Measurements from ENCODE around the gene PITRM1.

Gene PITRM1

DNA sequence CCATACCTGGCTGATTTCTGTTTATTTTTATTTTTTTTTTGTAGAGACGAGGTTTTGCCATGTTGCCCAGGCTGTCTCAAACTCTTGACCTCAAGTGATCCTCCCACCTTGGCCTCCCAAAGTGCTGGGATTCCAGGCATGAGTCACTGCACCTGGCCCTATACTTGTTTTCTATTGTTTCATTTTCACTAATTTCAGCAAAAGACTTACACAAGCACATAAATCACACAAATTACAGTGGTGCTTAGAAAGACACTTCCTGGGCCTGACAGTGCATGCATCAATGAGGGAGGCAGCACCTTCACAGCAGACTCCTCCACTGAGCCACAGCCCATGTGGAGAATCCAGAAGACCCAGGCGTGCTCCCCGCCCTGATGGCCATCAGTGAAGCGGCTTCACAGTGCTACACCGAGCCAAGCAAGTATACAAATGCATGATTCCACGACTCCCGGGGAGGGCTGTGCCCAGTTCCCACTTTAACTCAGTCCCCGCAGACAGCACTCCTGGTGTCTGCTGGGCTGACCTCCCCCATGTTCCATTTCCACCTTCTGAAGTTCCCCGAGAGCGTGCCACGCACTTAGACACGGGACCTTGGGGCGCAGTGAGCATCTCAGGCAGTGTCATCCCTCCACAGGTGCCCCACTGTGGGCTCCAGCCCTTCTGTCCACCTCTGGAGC, 20.6 kb downstream of the PITRM1 start:
- H3K9ac ChIP-seq = no peak overlapping the region
- no peak overlapping the region for H3K4me2 ChIP-seq
- no peaks in the 10 kb centered on the region for H3K9me3 ChIP-seq
- TF ChIP-seq Cebpa-rat (IDR thresholded peaks at IDR 0.05) = no peak
- peaks cover 96% of the 10 kb centered on the region for H3K36me3 ChIP-seq
- no peaks in the 10 kb centered on the region for H3K4me1 ChIP-seq
- peaks cover 31% of the 10 kb centered on the region; the same call in 1 of the 2 replicates for H4K20me1 ChIP-seq
- no peak overlapping the region for H3K27ac ChIP-seq
- no peak overlapping the region for H3K4me3 ChIP-seq
- no peaks in the 10 kb centered on the region for H3K27me3 ChIP-seq

DNA sequence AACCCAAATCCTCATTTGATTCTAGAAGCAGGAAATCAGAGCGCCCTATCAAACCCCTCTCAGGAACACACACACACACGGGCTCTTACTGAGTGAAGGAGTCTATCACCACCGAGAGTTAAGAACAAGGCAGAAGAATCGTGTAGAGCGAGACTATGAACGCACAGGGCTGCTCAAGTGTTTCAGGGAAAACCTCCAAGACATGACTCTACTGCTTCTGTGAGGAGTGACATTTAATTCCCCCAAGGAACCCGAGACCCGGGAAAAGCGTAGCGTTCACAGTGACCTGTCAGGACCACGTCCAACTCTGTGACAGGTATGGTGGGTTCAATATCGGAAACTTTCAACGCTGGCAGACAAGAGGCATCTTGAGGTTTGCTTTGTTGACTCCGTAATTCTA, 21.6 kb downstream of the PITRM1 start:
- Histone ChIP-seq H3K9ac (no peak overlapping the region), H4K20me1 (peaks cover 31% of the 10 kb centered on the region; the same call in 1 of the 2 replicates), H3K36me3 (peaks cover 99% of the 10 kb centered on the region), H3K4me3 (no peak overlapping the region), H3K9me3 (no peaks in the 10 kb centered on the region), H3K27me3 (no peaks in the 10 kb centered on the region), H3K27ac (no peak overlapping the region), H3K4me1 (no peaks in the 10 kb centered on the region), H3K4me2 (no peak overlapping the region)
- TF ChIP-seq Cebpa-rat (IDR thresholded peaks at IDR 0.05) = no peak

DNA sequence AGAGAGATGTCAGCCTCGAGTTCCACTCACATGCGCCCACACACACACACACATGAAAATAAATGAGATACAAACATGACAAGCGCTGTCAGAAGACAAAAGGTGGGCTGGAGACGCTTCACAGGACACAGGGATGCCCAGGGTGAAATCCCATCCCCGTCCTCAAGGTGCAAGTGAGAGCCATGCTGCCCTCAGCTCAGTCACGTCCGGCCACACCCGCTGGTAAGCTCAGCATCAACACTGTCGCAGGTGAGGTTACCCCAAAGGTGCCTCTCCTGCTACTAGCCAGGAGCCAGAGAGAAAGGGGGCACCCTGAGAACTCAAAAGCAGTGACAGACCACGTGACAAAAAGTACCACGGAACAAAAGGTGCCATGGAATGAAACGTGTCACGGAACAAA, 22.2 kb downstream of the PITRM1 start:
- H3K9me3 ChIP-seq = no peaks in the 10 kb centered on the region
- peaks cover 31% of the 10 kb centered on the region; the same call in 1 of the 2 replicates for H4K20me1 ChIP-seq
- H3K36me3 ChIP-seq = peaks cover 99% of the 10 kb centered on the region
- no peak overlapping the region for H3K4me2 ChIP-seq
- H3K27ac ChIP-seq = no peak overlapping the region
- no peak for TF ChIP-seq Cebpa-rat (IDR thresholded peaks at IDR 0.05)
- no peaks in the 10 kb centered on the region for H3K4me1 ChIP-seq
- H3K9ac ChIP-seq = no peak overlapping the region
- H3K4me3 ChIP-seq = no peak overlapping the region
- no peaks in the 10 kb centered on the region for H3K27me3 ChIP-seq

DNA sequence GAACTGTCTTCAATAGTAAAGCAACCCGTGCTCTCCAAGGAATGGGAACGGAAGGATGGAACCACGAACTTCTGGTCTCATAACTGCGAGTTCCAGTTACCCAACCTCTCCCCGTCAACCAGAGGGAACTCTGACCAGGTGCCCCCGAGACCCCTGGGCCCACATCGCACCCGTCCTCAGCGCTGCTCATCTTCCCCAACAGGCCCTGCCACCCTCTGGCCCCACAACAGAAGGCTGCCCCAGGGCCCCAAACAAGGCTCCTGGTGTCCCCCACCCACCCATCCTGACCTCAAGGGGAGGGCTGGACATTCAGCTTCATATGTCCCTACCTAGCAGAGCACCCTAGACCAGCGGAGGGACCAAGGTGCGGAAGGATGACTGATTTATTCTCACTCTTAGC, 22.7 kb downstream of the PITRM1 start:
- no peak overlapping the region for H3K4me2 ChIP-seq
- no peak overlapping the region for H3K27ac ChIP-seq
- H3K4me3 ChIP-seq = no peak overlapping the region
- peaks cover 99% of the 10 kb centered on the region for H3K36me3 ChIP-seq
- no peaks in the 10 kb centered on the region for H3K27me3 ChIP-seq
- peaks cover 31% of the 10 kb centered on the region; the same call in 1 of the 2 replicates for H4K20me1 ChIP-seq
- no peaks in the 10 kb centered on the region for H3K9me3 ChIP-seq
- H3K4me1 ChIP-seq = no peaks in the 10 kb centered on the region
- H3K9ac ChIP-seq = no peak overlapping the region
- TF ChIP-seq Cebpa-rat (IDR thresholded peaks at IDR 0.05) = no peak

DNA sequence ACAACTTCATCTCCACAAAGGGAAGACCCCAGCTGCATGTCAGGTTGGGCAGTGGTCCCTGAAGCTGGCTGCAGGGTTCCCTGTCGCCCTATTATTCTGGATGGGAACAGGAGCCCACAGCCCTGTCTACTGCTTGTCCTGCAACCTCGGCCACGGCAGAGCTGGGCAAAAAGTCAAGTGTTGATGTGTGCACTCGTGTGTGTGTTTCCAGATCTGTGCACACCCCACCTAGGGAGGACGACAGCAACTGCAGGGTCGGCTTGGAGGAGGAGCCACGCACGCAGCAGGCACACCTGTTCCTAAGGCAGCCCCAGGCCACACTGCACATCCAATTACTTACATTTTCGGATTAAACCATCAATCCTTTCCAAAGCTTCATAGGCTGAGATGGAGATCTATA, 23.6 kb downstream of the PITRM1 start:
- no peak for TF ChIP-seq Cebpa-rat (IDR thresholded peaks at IDR 0.05)
- H3K27me3 ChIP-seq = no peaks in the 10 kb centered on the region

DNA sequence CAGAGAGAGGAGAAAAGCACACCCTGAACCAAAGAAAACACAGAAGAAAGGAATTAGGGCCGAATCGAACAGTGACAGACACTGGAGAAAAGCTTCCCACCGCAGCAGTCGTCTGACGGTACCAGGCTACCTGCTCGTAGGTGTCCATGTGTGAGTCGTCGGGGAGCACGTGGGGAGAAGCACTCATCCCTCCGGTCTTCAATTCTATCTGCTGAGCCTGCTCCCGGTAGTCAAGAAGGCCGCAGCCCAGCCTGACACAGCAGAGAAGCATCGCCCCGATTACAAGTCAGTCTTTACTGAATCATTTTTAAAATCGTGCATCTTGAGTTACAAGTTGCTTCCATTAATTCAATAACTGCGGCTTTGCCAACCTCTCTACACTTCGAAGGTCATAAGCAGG, 24.5 kb downstream of the PITRM1 start:
- H3K9ac ChIP-seq = no peak overlapping the region
- no peaks in the 10 kb centered on the region for H3K27me3 ChIP-seq
- no peaks in the 10 kb centered on the region for H3K4me1 ChIP-seq
- H3K9me3 ChIP-seq = no peaks in the 10 kb centered on the region
- H3K4me2 ChIP-seq = no peak overlapping the region
- no peak overlapping the region for H3K27ac ChIP-seq
- H3K36me3 ChIP-seq = peaks cover 99% of the 10 kb centered on the region
- no peak overlapping the region for H3K4me3 ChIP-seq
- peaks cover 36% of the 10 kb centered on the region for H4K20me1 ChIP-seq
- no peak for TF ChIP-seq Cebpa-rat (IDR thresholded peaks at IDR 0.05)

More for the DNA sequence above, 23.6 kb downstream of the PITRM1 start:
- Histone ChIP-seq H3K27ac (no peak overlapping the region), H3K9ac (no peak overlapping the region), H3K4me2 (no peak overlapping the region), H4K20me1 (peaks cover 33% of the 10 kb centered on the region), H3K4me1 (no peaks in the 10 kb centered on the region), H3K4me3 (no peak overlapping the region), H3K36me3 (peaks cover 99% of the 10 kb centered on the region), H3K9me3 (no peaks in the 10 kb centered on the region)

DNA sequence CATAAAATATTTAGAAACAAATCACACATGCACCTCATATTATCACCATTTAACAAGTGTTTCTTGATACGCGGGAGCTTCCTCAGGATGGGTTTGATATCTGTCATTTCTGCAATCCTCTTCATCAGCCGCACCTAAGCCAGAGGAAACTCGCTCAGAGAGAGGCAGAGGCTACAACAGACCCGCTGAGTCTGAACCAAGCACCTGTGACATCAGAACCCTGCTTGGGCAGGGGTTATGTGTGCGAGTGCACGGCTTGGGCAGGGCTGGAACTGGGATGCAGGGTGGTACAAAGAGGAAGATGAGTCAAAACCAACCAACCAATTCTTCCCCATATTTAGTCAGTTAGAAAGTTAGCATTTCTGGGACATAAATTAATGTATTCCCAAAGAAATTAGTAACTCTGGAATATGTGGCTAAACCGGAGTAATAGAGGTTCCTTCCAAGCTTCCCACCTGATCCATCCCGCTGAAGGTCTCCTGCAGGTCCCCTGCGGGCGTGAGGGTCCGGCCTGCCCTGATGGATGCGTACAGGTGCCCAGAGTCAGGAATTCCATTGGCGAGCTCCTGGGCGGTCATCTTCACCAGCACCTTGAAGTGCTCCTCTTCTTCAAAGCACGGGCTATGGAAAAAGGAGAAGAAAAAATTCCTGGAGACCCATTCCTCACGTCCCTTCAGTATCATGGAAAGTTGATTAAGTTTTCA, 25.3 kb downstream of the PITRM1 start:
- H3K4me2 ChIP-seq = no peak overlapping the region
- H4K20me1 ChIP-seq = peaks cover 32% of the 10 kb centered on the region
- H3K4me3 ChIP-seq = no peak overlapping the region
- H3K4me1 ChIP-seq = no peaks in the 10 kb centered on the region
- TF ChIP-seq Cebpa-rat (IDR thresholded peaks at IDR 0.05) = no peak
- H3K9me3 ChIP-seq = no peaks in the 10 kb centered on the region
- H3K27ac ChIP-seq = no peak overlapping the region
- H3K9ac ChIP-seq = no peak overlapping the region
- H3K27me3 ChIP-seq = no peaks in the 10 kb centered on the region
- H3K36me3 ChIP-seq = peaks cover 99% of the 10 kb centered on the region

DNA sequence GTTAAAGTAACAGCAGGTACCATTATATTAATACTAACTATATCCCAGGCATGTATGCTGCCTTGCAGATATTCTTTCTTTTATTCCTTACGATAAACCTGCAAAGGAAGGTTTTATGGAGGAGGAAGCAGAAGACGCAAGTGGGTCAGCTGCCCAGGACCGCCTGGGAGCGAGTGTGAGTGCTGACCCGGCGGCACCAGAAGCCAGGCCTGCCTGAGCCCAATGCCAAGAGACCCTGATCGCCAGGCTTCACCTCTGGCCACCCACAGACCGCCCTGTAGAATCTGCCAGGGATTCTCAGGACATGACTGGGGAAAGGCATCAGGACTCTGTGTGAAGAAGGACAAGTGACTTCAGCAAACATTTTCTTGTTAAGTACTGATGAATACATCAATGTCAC, 26.3 kb downstream of the PITRM1 start:
- TF ChIP-seq Cebpa-rat (IDR thresholded peaks at IDR 0.05) = no peak
- no peaks in the 10 kb centered on the region for H3K4me1 ChIP-seq
- H4K20me1 ChIP-seq = peaks cover 29% of the 10 kb centered on the region
- no peak overlapping the region for H3K4me3 ChIP-seq
- H3K36me3 ChIP-seq = peaks cover 99% of the 10 kb centered on the region
- H3K27ac ChIP-seq = no peak overlapping the region
- H3K9ac ChIP-seq = no peak overlapping the region
- no peaks in the 10 kb centered on the region for H3K9me3 ChIP-seq
- no peak overlapping the region for H3K4me2 ChIP-seq
- H3K27me3 ChIP-seq = no peaks in the 10 kb centered on the region

DNA sequence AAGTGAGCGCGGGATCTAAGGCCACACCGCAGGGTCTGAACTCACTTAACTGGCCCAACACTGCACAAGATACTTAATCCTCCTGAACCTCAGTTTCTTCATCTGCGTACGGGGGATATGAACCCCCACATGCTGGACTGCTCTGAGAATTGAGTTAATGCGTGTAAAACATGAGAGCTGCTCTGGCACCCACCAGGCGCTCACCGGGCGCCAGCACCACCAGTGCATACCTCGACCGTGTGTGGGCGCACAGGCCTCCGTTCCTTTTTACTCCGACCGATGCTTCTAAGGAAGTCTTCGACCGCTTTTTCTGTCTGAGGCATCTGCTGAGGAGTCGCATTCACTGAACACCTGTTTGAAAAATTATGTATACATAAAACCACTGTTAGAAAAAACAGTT, 27.2 kb downstream of the PITRM1 start:
- H3K27ac ChIP-seq = no peak overlapping the region
- H3K27me3 ChIP-seq = no peaks in the 10 kb centered on the region
- H4K20me1 ChIP-seq = peaks cover 30% of the 10 kb centered on the region
- no peaks in the 10 kb centered on the region for H3K9me3 ChIP-seq
- H3K36me3 ChIP-seq = peaks cover 99% of the 10 kb centered on the region
- H3K9ac ChIP-seq = no peak overlapping the region
- H3K4me2 ChIP-seq = no peak overlapping the region
- no peak for TF ChIP-seq Cebpa-rat (IDR thresholded peaks at IDR 0.05)
- no peak overlapping the region for H3K4me3 ChIP-seq
- no peaks in the 10 kb centered on the region for H3K4me1 ChIP-seq

DNA sequence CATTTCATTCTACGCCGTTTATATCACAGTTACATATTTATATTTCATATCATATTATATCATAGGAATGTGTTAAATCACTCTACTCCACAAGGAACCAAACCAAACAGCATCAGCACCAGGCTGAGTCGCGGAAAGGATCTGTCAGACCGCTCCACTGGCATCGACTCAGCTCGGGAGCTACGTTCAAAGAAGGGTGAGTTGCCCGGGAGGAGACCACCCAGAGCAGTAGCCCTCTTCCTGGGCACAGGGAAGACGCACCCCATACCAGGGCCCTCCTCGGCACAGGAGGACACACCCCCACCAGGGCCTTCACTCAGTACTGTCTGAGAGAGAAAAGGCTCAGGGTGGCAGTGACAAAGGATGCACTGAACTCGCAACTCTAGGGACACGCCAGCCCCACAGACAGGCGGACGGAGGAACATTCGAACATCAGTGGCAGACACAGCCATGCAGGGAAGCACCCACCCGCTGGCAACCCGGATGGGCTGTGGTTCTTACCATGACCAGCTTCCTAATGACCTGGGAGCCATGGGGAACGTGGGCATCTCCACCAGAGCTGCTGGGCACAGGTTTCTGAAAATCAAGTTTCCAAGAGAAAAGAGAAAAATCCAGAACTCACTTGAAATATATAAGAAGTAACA, 28.7 kb downstream of the PITRM1 start:
- Histone ChIP-seq H3K36me3 (peaks cover 99% of the 10 kb centered on the region), H3K4me3 (no peak overlapping the region), H3K9me3 (no peaks in the 10 kb centered on the region), H3K4me2 (no peak overlapping the region), H3K27ac (no peak overlapping the region), H3K27me3 (no peaks in the 10 kb centered on the region), H4K20me1 (peaks cover 27% of the 10 kb centered on the region), H3K9ac (no peak overlapping the region), H3K4me1 (no peaks in the 10 kb centered on the region)
- no peak for TF ChIP-seq Cebpa-rat (IDR thresholded peaks at IDR 0.05)
